Stimulated activated CD8-positive, alpha-beta memory T cell treated with anti-CD3 and anti-CD28 coated beads, Interleukin-2, amount 100 ng/mL, for 1 hour (primary cell): ENCODE data around the gene LCN10.
"Not testable (repeated sequence)": the region's sequence is repeated elsewhere in the genome, so short reads cannot be mapped to it uniquely, and the experiment has no call there.

Source experiments
- DNase-seq, 2 donors: peaks; one replicate each; pipeline ENCODE4 v3.0.0-alpha.2; 2020; ENCODE audit warnings: low read depth in 2 of 2

The LCN10 gene

GRCh38 chr9:136742591-136743391 is at the start of gene LCN10:
TSS of gene LCN10 (minus strand) at chr9:136742940. CDS start at chr9:136742903, 37 bp downstream.
- DNase-seq = no peak

GRCh38 chr9:136791516-136792276 is 49.0 kb upstream of the LCN10 start:
- peak; percentile 32 to 33 for DNase-seq

- DNase-seq = peak; percentile 99 to 100
Measured at GRCh38 chr9:136790640-136791515, 48.1 kb upstream of the LCN10 start, which contains the start of gene TMEM141. TSS of gene TMEM141 (plus strand) at chr9:136791344. CDS start at chr9:136791371, 27 bp downstream.

- DNase-seq = no peak
Measured at GRCh38 chr9:136789523-136789937, 46.8 kb upstream of the LCN10 start.

- DNase-seq = not testable (repeated sequence)
Measured at GRCh38 chr9:136788644-136789522, 46.1 kb upstream of the LCN10 start.

- DNase-seq = peak; percentile 31 to 39
Measured at GRCh38 chr9:136787690-136788400, 45.1 kb upstream of the LCN10 start.

GRCh38 chr9:136786983-136787382 is 44.2 kb upstream of the LCN10 start:
- not testable (repeated sequence) for DNase-seq

- DNase-seq = no peak
Measured at GRCh38 chr9:136786451-136786850, 43.7 kb upstream of the LCN10 start.

- not testable (repeated sequence) for DNase-seq
Measured at GRCh38 chr9:136785565-136786355, 43.0 kb upstream of the LCN10 start.

- DNase-seq = no peak
Measured at GRCh38 chr9:136784997-136785361, 42.2 kb upstream of the LCN10 start.

- no peak for DNase-seq
Measured at GRCh38 chr9:136784249-136784996, 41.7 kb upstream of the LCN10 start.

- DNase-seq = no peak
Measured at GRCh38 chr9:136782452-136782851, 39.7 kb upstream of the LCN10 start.

- no peak for DNase-seq
Measured at GRCh38 chr9:136779808-136780207, 37.1 kb upstream of the LCN10 start.

GRCh38 chr9:136777359-136777758 is 34.6 kb upstream of the LCN10 start:
- DNase-seq = no peak

- no peak for DNase-seq
Measured at GRCh38 chr9:136776947-136777346, 34.2 kb upstream of the LCN10 start.

GRCh38 chr9:136775191-136775590 is 32.5 kb upstream of the LCN10 start:
- no peak for DNase-seq

GRCh38 chr9:136774416-136775045 is 31.8 kb upstream of the LCN10 start:
- DNase-seq = no peak

GRCh38 chr9:136773386-136774044 is 30.8 kb upstream of the LCN10 start:
- no peak for DNase-seq
